A673 (cell line): ENCODE results near the gene RBM19. TPM values are rescaled to one million over a fixed set of nuclear protein-coding genes. Genes with fewer than 3 reads are reported as not detected.

Experiments used
- BruUV-seq: library from RNA; stranded (reverse); fragments of 400-500 nt; replicated peaks from 2 replicates; lab custom pipeline; 2021; lab: Mats Ljungman, UMichigan
- CTCF ChIA-PET: fragments of 300-600 bp; sonication (Branson Sonifier 250); formaldehyde crosslinking; loops from one replicate; lab custom pipeline; 2022; ENCODE audit warnings: antibody characterized with exemption; lab: Charles Lee
- POLR2A ChIA-PET: fragments of 300-600 bp; sonication (Branson Sonifier 250); formaldehyde crosslinking; loops from one replicate; lab custom pipeline; 2022; ENCODE audit warnings: antibody characterized with exemption; ENCODE audit not compliant: low non-redundant PET; lab: Charles Lee
- DNase-seq: peaks from one replicate; pipeline ENCODE4 v3.0.0-alpha.2; 2015; ENCODE audit warnings: low spot score
- H3K27ac ChIP-seq: fragments of 200-600 bp; sonication (generic); 2 replicates; pipeline ENCODE4 v1.5.1; 2016; ENCODE audit warnings: mixed run types, low read depth, mild to moderate bottlenecking, mixed read lengths, antibody characterized with exemption, low read length; ENCODE audit not compliant: poor library complexity, severe bottlenecking
- H3K27me3 ChIP-seq: fragments of 200-600 bp; sonication (generic); replicated peaks from 2 replicates; pipeline ENCODE4 v1.6.1; 2017; ENCODE audit warnings: mixed run types, low read depth, mild to moderate bottlenecking, mixed read lengths, antibody characterized with exemption, low read length; ENCODE audit not compliant: insufficient read depth, poor library complexity
- H3K36me3 ChIP-seq: fragments of 200-600 bp; sonication (generic); 2 replicates; pipeline ENCODE4 v1.6.1; 2016; ENCODE audit warnings: mixed run types, mild to moderate bottlenecking, mixed read lengths, antibody characterized with exemption, low read length; ENCODE audit not compliant: insufficient read depth, poor library complexity, severe bottlenecking
- H3K4me1 ChIP-seq: fragments of 200-600 bp; sonication (generic); 2 replicates; pipeline ENCODE4 v1.6.1; 2017; ENCODE audit warnings: mixed run types, mild to moderate bottlenecking, mixed read lengths, antibody characterized with exemption, low read length; ENCODE audit not compliant: insufficient read depth, poor library complexity, severe bottlenecking
- H3K4me3 ChIP-seq: fragments of 200-600 bp; sonication (generic); 2 replicates; pipeline ENCODE4 v1.5.1; 2016; ENCODE audit warnings: low read depth, mixed run types, mild to moderate bottlenecking, mixed read lengths, low read length; ENCODE audit not compliant: poor library complexity, severe bottlenecking
- H3K9me3 ChIP-seq: fragments of 200-600 bp; sonication (generic); 2 replicates; pipeline ENCODE4 v1.6.1; 2016; ENCODE audit warnings: mixed run types, low read depth, mild to moderate bottlenecking, mixed read lengths, antibody characterized with exemption, low read length; ENCODE audit not compliant: poor library complexity, severe bottlenecking
- CTCF ChIP-seq: fragments of 300-800, 200-600 bp; sonication (generic); conservative IDR thresholded peaks from 2 replicates; pipeline ENCODE4 v1.5.1; 2017; ENCODE audit warnings: low read depth, mild to moderate bottlenecking, antibody characterized with exemption, low read length, moderate library complexity, mixed read lengths
- EZH2 ChIP-seq: fragments of 200-600 bp; sonication (generic); IDR thresholded peaks from 2 replicates; pipeline ENCODE4 v1.6.1; 2017; ENCODE audit warnings: borderline replicate concordance, low read depth, mild to moderate bottlenecking, mixed read lengths, antibody characterized with exemption, low read length; ENCODE audit not compliant: poor library complexity, severe bottlenecking
- intact Hi-C: fragments of 100-400 bp; cut with micrococcal nuclease; formaldehyde crosslinking; loops from one replicate; pipeline ENCODE4 v1.10.0; 2022; ENCODE audit not compliant: unreplicated experiment
- total RNA-seq: library from RNA; stranded (reverse); gene quantifications from 2 replicates; pipeline ENCODE4 v1.2.3, GENCODE V29; 2021

Gene RBM19
- total RNA-seq, 1 experiment from 2014 or later: 47.1 TPM

- CTCF ChIA-PET: no interaction called here
These were observed 128.4 kb downstream of the RBM19 start for GRCh38 chr12:113837528-113838296.

DNA sequence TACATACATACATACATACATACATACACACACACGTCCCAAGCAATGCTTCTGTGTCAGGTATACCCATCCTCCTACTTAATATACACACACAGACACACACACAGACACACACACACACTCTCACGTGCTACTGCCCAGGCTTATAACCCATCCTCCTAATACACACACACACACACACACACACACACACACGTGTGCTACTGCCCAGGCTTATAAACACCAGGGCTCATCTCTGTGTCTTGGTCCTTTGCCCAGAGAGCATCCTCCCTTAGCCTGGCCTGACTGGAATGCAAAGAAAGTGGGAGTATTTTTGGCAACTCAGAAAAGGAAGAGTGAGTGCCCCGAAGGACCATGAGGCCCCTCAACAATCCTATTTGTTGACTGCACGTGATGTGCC, 129.0 kb downstream of the RBM19 start:
- CTCF ChIA-PET: no interaction called here
- intact Hi-C loops: no loop called here
- no peak overlapping the region for H3K4me3 ChIP-seq

More at GRCh38 chr12:113837528-113838296, 128.4 kb downstream of the RBM19 start:
- Histone ChIP-seq H3K4me1 (no peaks in the 10 kb centered on the region), H3K27ac (no peak overlapping the region), H3K27me3 (no peaks in the 10 kb centered on the region), H3K9me3 (no peaks in the 10 kb centered on the region), H3K36me3 (no peaks in the 10 kb centered on the region), H3K4me3 (no peak overlapping the region)
- no peak for DNase-seq
- POLR2A ChIA-PET: no interaction called here
- BruUV-seq: no TSS peak
- TF ChIP-seq EZH2 (no peak), CTCF (no peak)
- intact Hi-C loops: no loop called here

GRCh38 chr12:113835896-113836295, 130.2 kb downstream of the RBM19 start:
- TF ChIP-seq CTCF: no peak
- no peak for TF ChIP-seq EZH2
- CTCF ChIA-PET: no interaction called here
- no TSS peak for BruUV-seq
- Histone ChIP-seq H3K27ac (no peak overlapping the region), H3K4me3 (no peak overlapping the region), H3K27me3 (no peaks in the 10 kb centered on the region), H3K36me3 (no peaks in the 10 kb centered on the region), H3K9me3 (no peaks in the 10 kb centered on the region), H3K4me1 (no peaks in the 10 kb centered on the region)
- POLR2A ChIA-PET: no interaction called here
- no peak for DNase-seq
- intact Hi-C loops: no loop called here

More for the DNA sequence above, 129.0 kb downstream of the RBM19 start:
- Histone ChIP-seq H3K36me3 (no peaks in the 10 kb centered on the region), H3K9me3 (no peaks in the 10 kb centered on the region), H3K27ac (no peak overlapping the region), H3K27me3 (no peaks in the 10 kb centered on the region), H3K4me1 (no peaks in the 10 kb centered on the region)
- DNase-seq: no peak
- BruUV-seq: no TSS peak
- TF ChIP-seq EZH2: no peak
- no peak for TF ChIP-seq CTCF
- POLR2A ChIA-PET: no interaction called here
